Loucy (cell line): Measurements from ENCODE around the gene ZDHHC14.

Source experiments
- H2AFZ ChIP-seq: fragments of 200-600 bp; sonication (generic); 2 replicates; pipeline ENCODE4 v1.6.0; 2016; ENCODE audit warnings: antibody characterized with exemption, mild to moderate bottlenecking, low read length, moderate library complexity
- H3F3A ChIP-seq: fragments of 200-600 bp; 2 replicates; pipeline ENCODE4 v1.6.0; 2016; ENCODE audit warnings: antibody characterized with exemption, low read depth, mild to moderate bottlenecking
- H3K27me3 ChIP-seq: fragments of 200-600 bp; sonication (generic); 2 replicates; pipeline ENCODE4 v1.6.1; 2014; ENCODE audit warnings: low read length, mild to moderate bottlenecking; ENCODE audit not compliant: insufficient read depth, poor library complexity, severe bottlenecking
- H3K36me3 ChIP-seq: fragments of 200-600 bp; sonication (generic); 2 replicates; pipeline ENCODE4 v1.6.1; 2016; ENCODE audit warnings: low read length; ENCODE audit not compliant: insufficient read depth
- H3K4me1 ChIP-seq: fragments of 200-600 bp; sonication (generic); 2 replicates; pipeline ENCODE4 v1.5.1; 2014; ENCODE audit warnings: low read length, mild to moderate bottlenecking; ENCODE audit not compliant: insufficient read depth, poor library complexity, severe bottlenecking
- H3K4me2 ChIP-seq: fragments of 200-600 bp; sonication (generic); 2 replicates; pipeline ENCODE4 v1.6.0; 2014; ENCODE audit warnings: antibody characterized with exemption, low read length, low read depth, mild to moderate bottlenecking; ENCODE audit not compliant: poor library complexity, severe bottlenecking
- H3K4me3 ChIP-seq: fragments of 200-600 bp; sonication (generic); 2 replicates; pipeline ENCODE4 v1.5.1; 2014; ENCODE audit warnings: low read length, mild to moderate bottlenecking, mixed read lengths; ENCODE audit not compliant: poor library complexity, severe bottlenecking
- H3K79me2 ChIP-seq: fragments of 200-600 bp; sonication (generic); 2 replicates; pipeline ENCODE4 v1.6.1; 2014; ENCODE audit warnings: low read length; ENCODE audit not compliant: insufficient read depth
- H3K9ac ChIP-seq: fragments of 200-600 bp; sonication (generic); 2 replicates; pipeline ENCODE4 v1.6.0; 2014; ENCODE audit warnings: mild to moderate bottlenecking, low read depth, low read length, moderate library complexity; ENCODE audit not compliant: poor library complexity, severe bottlenecking
- H3K9me2 ChIP-seq: fragments of 200-600 bp; sonication (generic); replicated peaks from 2 replicates; pipeline ENCODE4 v1.6.1; 2016; ENCODE audit warnings: low read depth, low read length, mixed read lengths
- H3K9me3 ChIP-seq: fragments of 200-600 bp; sonication (generic); 2 replicates; pipeline ENCODE4 v1.6.1; 2014; ENCODE audit warnings: mild to moderate bottlenecking, antibody characterized with exemption, low read length, low read depth; ENCODE audit not compliant: insufficient read depth
- H4K20me1 ChIP-seq: fragments of 200-600 bp; sonication (generic); 2 replicates; pipeline ENCODE4 v1.6.0; 2014; ENCODE audit warnings: antibody characterized with exemption, low read length, mild to moderate bottlenecking; ENCODE audit not compliant: insufficient read depth, poor library complexity, severe bottlenecking
- CTCF ChIP-seq: fragments of 200-600 bp; sonication (generic); conservative IDR thresholded peaks from 2 replicates; pipeline ENCODE4 v1.5.1; 2014; ENCODE audit warnings: mild to moderate bottlenecking, antibody characterized with exemption, low read length
- EZH2phosphoT487 ChIP-seq: fragments of 200-600 bp; IDR thresholded peaks from 2 replicates; pipeline ENCODE4 v1.6.1; 2018; ENCODE audit warnings: antibody characterized with exemption, mild to moderate bottlenecking, moderate library complexity, borderline replicate concordance

The ZDHHC14 gene

GRCh38 chr6:157534977-157535339, 154.0 kb downstream of the ZDHHC14 start:
- Histone ChIP-seq H3K36me3 (no peaks in the 10 kb centered on the region), H3K4me2 (no peak overlapping the region), H3K9me3 (no peaks in the 10 kb centered on the region), H3K9me2 (no peaks in the 10 kb centered on the region), H3K79me2 (no peaks in the 10 kb centered on the region), H2AFZ (peak overlapping the region; percentile 89), H3K27me3 (no peaks in the 10 kb centered on the region), H3F3A (no peaks in the 10 kb centered on the region), H3K4me1 (peaks cover 17% of the 10 kb centered on the region), H3K4me3 (no peak overlapping the region), H4K20me1 (no peaks in the 10 kb centered on the region), H3K9ac (no peak overlapping the region)
- no peak for TF ChIP-seq CTCF
- TF ChIP-seq EZH2phosphoT487, result no peak

DNA sequence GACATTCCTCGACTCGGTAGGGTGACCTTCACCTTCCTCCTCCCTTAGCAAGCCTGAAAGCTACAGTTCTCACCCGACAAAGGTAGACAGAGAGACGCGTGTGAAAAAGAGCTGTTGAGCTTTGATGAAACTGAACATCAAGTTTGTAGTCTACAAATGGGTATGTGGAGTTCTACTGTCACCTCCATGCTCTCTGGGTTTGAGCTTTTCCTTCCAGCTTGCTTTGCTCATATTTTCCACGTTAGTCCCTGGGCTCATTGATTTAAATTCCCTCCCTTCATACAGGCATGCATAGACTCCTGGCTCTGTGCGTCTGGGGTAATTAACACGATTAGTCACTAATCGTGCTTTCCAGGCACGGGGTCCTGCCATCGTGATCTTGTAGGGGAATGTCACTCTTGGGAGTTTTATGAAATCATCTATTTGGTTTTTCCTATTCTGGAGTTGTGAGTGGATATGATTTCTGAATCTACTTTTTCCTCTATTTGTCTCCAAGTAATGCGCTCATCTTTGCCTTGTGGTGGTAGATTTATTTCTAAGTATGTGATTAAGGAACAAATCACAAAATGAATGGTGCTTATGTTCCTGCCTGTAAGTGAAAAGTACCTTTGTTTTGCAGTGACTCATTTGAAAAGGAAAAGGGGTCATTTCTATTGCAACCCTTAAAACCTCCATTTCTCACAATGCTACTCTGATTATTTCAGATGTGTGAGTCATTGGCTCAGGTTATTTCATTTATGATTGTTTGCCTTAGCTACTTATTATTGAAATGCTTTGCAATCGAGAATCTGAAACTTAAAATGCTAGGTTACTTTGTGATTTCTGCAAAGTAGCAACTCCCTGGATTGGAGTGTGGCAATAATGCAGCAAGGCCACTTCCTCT, 154.6 kb downstream of the ZDHHC14 start:
- H2AFZ ChIP-seq, result peak overlapping the region; percentile 89
- no peaks in the 10 kb centered on the region for H3K36me3 ChIP-seq
- H3K27me3 ChIP-seq, result no peaks in the 10 kb centered on the region
- peak overlapping the region; percentile 57 for H3K4me2 ChIP-seq
- no peaks in the 10 kb centered on the region for H4K20me1 ChIP-seq
- H3F3A ChIP-seq, result no peaks in the 10 kb centered on the region
- peaks cover 17% of the 10 kb centered on the region for H3K4me1 ChIP-seq
- TF ChIP-seq CTCF (no peak), EZH2phosphoT487 (no peak)
- peak overlapping the region; percentile 27 for H3K4me3 ChIP-seq
- H3K9me3 ChIP-seq, result no peaks in the 10 kb centered on the region
- no peak overlapping the region for H3K9ac ChIP-seq
- no peaks in the 10 kb centered on the region for H3K9me2 ChIP-seq
- no peaks in the 10 kb centered on the region for H3K79me2 ChIP-seq

- no peaks in the 10 kb centered on the region for H4K20me1 ChIP-seq
- H3K4me2 ChIP-seq, result peak overlapping the region; percentile 57
- H3K36me3 ChIP-seq, result no peaks in the 10 kb centered on the region
- no peak for TF ChIP-seq CTCF
- TF ChIP-seq EZH2phosphoT487, result no peak
- peak overlapping the region; percentile 27 for H3K4me3 ChIP-seq
- H3F3A ChIP-seq, result no peaks in the 10 kb centered on the region
- no peaks in the 10 kb centered on the region for H3K27me3 ChIP-seq
- peak overlapping the region; percentile 89 for H2AFZ ChIP-seq
- no peak overlapping the region for H3K9ac ChIP-seq
- H3K79me2 ChIP-seq, result no peaks in the 10 kb centered on the region
- H3K9me2 ChIP-seq, result no peaks in the 10 kb centered on the region
- no peaks in the 10 kb centered on the region for H3K9me3 ChIP-seq
- peaks cover 17% of the 10 kb centered on the region for H3K4me1 ChIP-seq
Observed at GRCh38 chr6:157536223-157536545, 155.2 kb downstream of the ZDHHC14 start.
